22Rv1 (cell line): ENCODE data around the gene LRMDA.

Experiments used
- CTCF ChIP-seq: fragments of 450-650 bp; IDR thresholded peaks from 2 replicates; pipeline ENCODE4 v1.5.1; 2017; ENCODE audit warnings: mild to moderate bottlenecking
- ZFX ChIP-seq: fragments of 450-650 bp; IDR thresholded peaks from 2 replicates; pipeline ENCODE4 v1.6.1; 2017; ENCODE audit warnings: antibody characterized with exemption, borderline replicate concordance

DNA sequence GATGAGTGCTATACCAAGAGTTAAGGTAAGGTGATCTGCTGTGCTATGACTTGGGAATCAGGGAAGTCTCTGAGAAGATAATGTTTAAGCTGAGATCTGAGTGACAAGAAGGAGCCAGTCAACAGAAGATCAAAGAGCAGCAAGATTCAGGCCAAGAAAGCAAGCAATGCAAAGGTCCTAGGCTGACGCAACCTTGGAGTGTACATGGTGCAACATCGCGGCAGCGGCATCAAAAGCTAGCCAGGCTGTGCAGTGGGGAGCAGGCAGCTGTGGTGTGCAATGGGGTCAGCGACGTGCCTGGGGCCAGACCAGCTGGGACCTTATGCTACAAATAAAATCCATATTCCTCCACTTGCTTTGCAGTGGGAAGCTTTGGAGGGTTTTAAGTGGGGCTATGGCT is 324.1 kb downstream of the LRMDA start:
- no peak for TF ChIP-seq CTCF
- TF ChIP-seq ZFX, result no peak
